Stimulated activated CD8-positive, alpha-beta memory T cell treated with anti-CD3 and anti-CD28 coated beads, Interleukin-15, amount 100 ng/mL, for 1 hour (primary cell): ENCODE measurements around the gene FMNL2.

ENCODE experiments used
- DNase-seq: peaks from one replicate; pipeline ENCODE4 v3.0.0-alpha.2; 2020; ENCODE audit warnings: low read depth

Gene FMNL2

GRCh38 chr2:152558158-152558984 lies 223.4 kb downstream of the FMNL2 start:
- no peak for DNase-seq

GRCh38 chr2:152559008-152559407 lies 224.0 kb downstream of the FMNL2 start:
- DNase-seq, result no peak

- DNase-seq, result no peak
Measured at GRCh38 chr2:152560166-152560565, 225.2 kb downstream of the FMNL2 start.

- no peak for DNase-seq
Measured at GRCh38 chr2:152560873-152561595, 226.1 kb downstream of the FMNL2 start.

- no peak for DNase-seq
Measured at GRCh38 chr2:152562198-152562884, 227.4 kb downstream of the FMNL2 start.

GRCh38 chr2:152563764-152564163 lies 228.8 kb downstream of the FMNL2 start:
- DNase-seq, result no peak

- no peak for DNase-seq
Measured at GRCh38 chr2:152564754-152565551, 230.0 kb downstream of the FMNL2 start.

GRCh38 chr2:152565884-152566727 lies 231.1 kb downstream of the FMNL2 start:
- DNase-seq, result no peak

GRCh38 chr2:152566728-152567069 lies 231.7 kb downstream of the FMNL2 start:
- DNase-seq, result no peak

- DNase-seq, result no peak
Measured at GRCh38 chr2:152568531-152568930, 233.6 kb downstream of the FMNL2 start.

- DNase-seq, result no peak
Measured at GRCh38 chr2:152569186-152569585, 234.2 kb downstream of the FMNL2 start.

- no peak for DNase-seq
Measured at GRCh38 chr2:152571048-152571766, 236.2 kb downstream of the FMNL2 start.

- no peak for DNase-seq
Measured at GRCh38 chr2:152572031-152572430, 237.1 kb downstream of the FMNL2 start.

- DNase-seq, result no peak
Measured at GRCh38 chr2:152573168-152573567, 238.2 kb downstream of the FMNL2 start.

GRCh38 chr2:152577579-152577978 lies 242.6 kb downstream of the FMNL2 start:
- no peak for DNase-seq

- DNase-seq, result no peak
Measured at GRCh38 chr2:152578573-152578972, 243.6 kb downstream of the FMNL2 start.

- DNase-seq, result no peak
Measured at GRCh38 chr2:152580714-152581113, 245.7 kb downstream of the FMNL2 start.

- no peak for DNase-seq
Measured at GRCh38 chr2:152581360-152581759, 246.4 kb downstream of the FMNL2 start.

- DNase-seq, result no peak
Measured at GRCh38 chr2:152582081-152582480, 247.1 kb downstream of the FMNL2 start.

GRCh38 chr2:152583512-152584229 lies 248.7 kb downstream of the FMNL2 start:
- no peak for DNase-seq
